Measurements from ENCODE around the gene ARHGAP36.

The ARHGAP36 gene

DNA sequence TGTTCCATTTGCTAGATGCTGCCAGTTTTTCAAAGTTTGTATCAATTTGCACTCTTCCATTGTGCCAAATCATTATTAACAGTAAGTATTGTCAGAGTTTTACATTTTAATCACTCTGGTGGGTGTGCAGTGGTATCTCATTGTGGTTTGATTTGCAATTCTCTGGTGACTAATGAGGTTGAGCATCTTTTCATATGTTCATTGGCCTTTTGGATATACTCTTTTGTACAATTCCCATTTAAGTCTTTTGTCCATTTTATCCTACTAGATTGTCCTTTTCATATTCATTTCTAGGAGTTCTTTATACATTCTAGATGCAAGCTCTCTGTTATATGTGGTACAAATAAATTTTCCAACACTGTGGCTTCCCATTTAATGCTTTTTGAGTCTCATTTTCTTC is 17.4 kb upstream of the ARHGAP36 start:
- TF ChIP-seq MAX (IDR thresholded peaks at IDR 0.05; ENCODE audit: low read depth, low read length) = no peak
- TF ChIP-seq POLR2A (IDR thresholded peaks at IDR 0.05; ENCODE audit: extremely low read depth, insufficient read length) = no peak
- TF ChIP-seq, protein P1, sequence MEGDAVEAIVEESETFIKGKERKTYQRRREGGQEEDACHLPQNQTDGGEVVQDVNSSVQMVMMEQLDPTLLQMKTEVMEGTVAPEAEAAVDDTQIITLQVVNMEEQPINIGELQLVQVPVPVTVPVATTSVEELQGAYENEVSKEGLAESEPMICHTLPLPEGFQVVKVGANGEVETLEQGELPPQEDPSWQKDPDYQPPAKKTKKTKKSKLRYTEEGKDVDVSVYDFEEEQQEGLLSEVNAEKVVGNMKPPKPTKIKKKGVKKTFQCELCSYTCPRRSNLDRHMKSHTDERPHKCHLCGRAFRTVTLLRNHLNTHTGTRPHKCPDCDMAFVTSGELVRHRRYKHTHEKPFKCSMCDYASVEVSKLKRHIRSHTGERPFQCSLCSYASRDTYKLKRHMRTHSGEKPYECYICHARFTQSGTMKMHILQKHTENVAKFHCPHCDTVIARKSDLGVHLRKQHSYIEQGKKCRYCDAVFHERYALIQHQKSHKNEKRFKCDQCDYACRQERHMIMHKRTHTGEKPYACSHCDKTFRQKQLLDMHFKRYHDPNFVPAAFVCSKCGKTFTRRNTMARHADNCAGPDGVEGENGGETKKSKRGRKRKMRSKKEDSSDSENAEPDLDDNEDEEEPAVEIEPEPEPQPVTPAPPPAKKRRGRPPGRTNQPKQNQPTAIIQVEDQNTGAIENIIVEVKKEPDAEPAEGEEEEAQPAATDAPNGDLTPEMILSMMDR (IDR thresholded peaks at IDR 0.05; ENCODE audit: low read depth, low read length) = no peak
- TF ChIP-seq MYC (IDR thresholded peaks at IDR 0.05; ENCODE audit: low read depth, low read length) = no peak
- no peak overlapping the region for H3K4me3 ChIP-seq (ENCODE audit: low read depth, low read length)
- no peak for DNase-seq (ENCODE audit: low read depth)

- TF ChIP-seq POLR2A (IDR thresholded peaks at IDR 0.05; ENCODE audit: extremely low read depth, insufficient read length) = no peak
- no peak for TF ChIP-seq MAX (IDR thresholded peaks at IDR 0.05; ENCODE audit: low read depth, low read length)
- TF ChIP-seq, protein P1 (IDR thresholded peaks at IDR 0.05; ENCODE audit: low read depth, low read length) = no peak
- no peak for TF ChIP-seq MYC (IDR thresholded peaks at IDR 0.05; ENCODE audit: low read depth, low read length)
- H3K4me3 ChIP-seq (ENCODE audit: low read depth, low read length) = no peak overlapping the region
Observed at GRCh38 chrX:131041667-131042066, 16.5 kb upstream of the ARHGAP36 start.

DNA sequence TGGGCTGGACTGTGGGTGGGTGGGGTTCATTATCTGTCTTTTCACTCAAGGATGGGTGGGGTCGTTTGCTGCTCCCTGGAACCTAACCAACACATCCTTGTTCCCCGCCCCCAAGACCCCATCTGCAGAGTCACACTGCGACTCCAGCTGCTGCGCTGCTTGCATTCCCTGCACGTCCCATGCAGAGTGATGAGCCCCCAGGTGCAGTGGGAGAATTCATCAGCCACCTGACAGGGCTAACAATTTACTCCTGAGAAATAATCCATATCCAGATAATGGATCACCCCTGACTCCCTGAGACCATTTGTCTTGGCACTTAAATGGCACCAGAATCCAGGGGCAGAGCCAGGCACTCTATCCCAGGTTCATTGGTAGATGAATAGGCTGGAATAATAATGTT is 12.4 kb upstream of the ARHGAP36 start:
- no peak overlapping the region for H3K4me3 ChIP-seq (ENCODE audit: low read depth, low read length)
- no peak for TF ChIP-seq POLR2A (IDR thresholded peaks at IDR 0.05; ENCODE audit: extremely low read depth, insufficient read length)
- TF ChIP-seq, protein P1 (IDR thresholded peaks at IDR 0.05; ENCODE audit: low read depth, low read length) = no peak
- no peak for TF ChIP-seq MYC (IDR thresholded peaks at IDR 0.05; ENCODE audit: low read depth, low read length)
- no peak for TF ChIP-seq MAX (IDR thresholded peaks at IDR 0.05; ENCODE audit: low read depth, low read length)

More at GRCh38 chrX:131041667-131042066, 16.5 kb upstream of the ARHGAP36 start:
- DNase-seq (ENCODE audit: low read depth) = no peak

DNA sequence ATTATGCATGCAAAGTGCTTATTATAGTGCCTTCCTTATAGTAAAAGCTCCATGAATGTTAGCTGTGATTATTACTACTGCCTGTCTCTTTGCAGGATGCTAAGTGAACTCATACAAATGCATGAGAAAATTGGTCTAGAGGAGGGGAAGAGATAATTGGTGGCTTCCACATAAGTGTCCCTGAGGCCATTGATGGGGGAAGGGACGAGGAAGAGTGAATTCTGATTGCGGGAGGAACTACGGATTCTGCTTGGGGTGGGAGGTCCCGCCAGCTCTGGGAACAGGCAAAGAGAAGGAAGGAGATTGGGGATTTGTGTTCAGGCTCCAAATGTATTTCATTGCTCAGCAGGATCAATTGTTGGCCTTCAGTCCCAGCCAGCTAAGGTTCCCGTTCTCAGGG is 11.6 kb upstream of the ARHGAP36 start:
- DNase-seq (ENCODE audit: low read depth) = no peak
- TF ChIP-seq MAX (IDR thresholded peaks at IDR 0.05; ENCODE audit: low read depth, low read length) = no peak
- TF ChIP-seq MYC (IDR thresholded peaks at IDR 0.05; ENCODE audit: low read depth, low read length) = no peak
- TF ChIP-seq, protein P1 (IDR thresholded peaks at IDR 0.05; ENCODE audit: low read depth, low read length) = no peak
- TF ChIP-seq POLR2A (IDR thresholded peaks at IDR 0.05; ENCODE audit: extremely low read depth, insufficient read length) = no peak
- no peak overlapping the region for H3K4me3 ChIP-seq (ENCODE audit: low read depth, low read length)

More for the DNA sequence above, 12.4 kb upstream of the ARHGAP36 start:
- DNase-seq (ENCODE audit: low read depth) = no peak

GRCh38 chrX:131047180-131047579 is 11.0 kb upstream of the ARHGAP36 start:
- H3K4me3 ChIP-seq (ENCODE audit: low read depth, low read length) = no peak overlapping the region
- DNase-seq (ENCODE audit: low read depth) = no peak
- TF ChIP-seq POLR2A (IDR thresholded peaks at IDR 0.05; ENCODE audit: extremely low read depth, insufficient read length) (no peak), MAX (IDR thresholded peaks at IDR 0.05; ENCODE audit: low read depth, low read length) (no peak), MYC (IDR thresholded peaks at IDR 0.05; ENCODE audit: low read depth, low read length) (no peak)
- TF ChIP-seq, protein P1 (IDR thresholded peaks at IDR 0.05; ENCODE audit: low read depth, low read length) = no peak

Data from NB4 (cell line).